IMR-90 (cell line): ENCODE measurements around the gene RNF130. TPM values are rescaled to one million over a fixed set of nuclear protein-coding genes. Genes with fewer than 3 reads are reported as not detected.

Source experiments
- ATAC-seq: fragments of 200-7000 bp; cut with Tn5 transposase; 2 replicates; pipeline ENCODE4 v1.9.1; 2020; ENCODE audit warnings: low read depth, mild to moderate bottlenecking, moderate library complexity
- BruUV-seq: library from RNA; stranded (reverse); fragments of 400-500 nt; replicated peaks from 2 replicates; lab custom pipeline; 2021; lab: Mats Ljungman, UMichigan
- CTCF ChIA-PET: fragments of 300-600 bp; formaldehyde crosslinking; extraction: SDS; loops from one replicate; lab custom pipeline; 2021; ENCODE audit warnings: antibody characterized with exemption; lab: Yijun Ruan, JAX
- POLR2A ChIA-PET: fragments of 300-600 bp; sonication (Branson Sonifier 250); formaldehyde crosslinking; loops from one replicate; lab custom pipeline; 2022; ENCODE audit warnings: antibody characterized with exemption; ENCODE audit not compliant: unreplicated experiment; lab: Charles Lee
- DNase-seq: peaks from one replicate; pipeline ENCODE4 v3.0.0; 2013
- H2AFZ ChIP-seq: replicated peaks from 2 replicates; pipeline ENCODE3; 2013; ENCODE audit warnings: low read length, mild to moderate bottlenecking; ENCODE audit not compliant: poor library complexity
- H2AK5ac ChIP-seq: 2 replicates; pipeline ENCODE4 v1.6.1; 2013; ENCODE audit warnings: low read depth, low read length, inconsistent platforms
- H2AK9ac ChIP-seq: replicated peaks from 2 replicates; pipeline ENCODE3; 2013; ENCODE audit warnings: mild to moderate bottlenecking, low read depth, low read length, moderate library complexity; ENCODE audit not compliant: poor library complexity
- H2BK120ac ChIP-seq: 2 replicates; pipeline ENCODE4 v1.6.1; 2013; ENCODE audit warnings: low read depth, low read length, inconsistent platforms
- H2BK15ac ChIP-seq: 3 replicates; pipeline ENCODE4 v1.6.1; 2013; ENCODE audit warnings: low read depth, low read length, inconsistent platforms
- H2BK20ac ChIP-seq: 2 replicates; pipeline ENCODE4 v1.6.1; 2013; ENCODE audit warnings: low read depth, mild to moderate bottlenecking, inconsistent platforms, low read length, moderate library complexity
- H2BK5ac ChIP-seq: 2 replicates; pipeline ENCODE4 v1.6.1; 2013; ENCODE audit warnings: mild to moderate bottlenecking, low read depth, low read length, inconsistent platforms; ENCODE audit not compliant: poor library complexity, severe bottlenecking
- H3K14ac ChIP-seq: replicated peaks from 2 replicates; pipeline ENCODE4 v1.6.1; 2013; ENCODE audit warnings: low read depth, low read length, inconsistent platforms
- H3K18ac ChIP-seq: 2 replicates; pipeline ENCODE4 v1.6.1; 2013; ENCODE audit warnings: low read depth, low read length, control low read depth
- H3K23ac ChIP-seq: 2 replicates; pipeline ENCODE4 v1.6.1; 2013; ENCODE audit warnings: low read depth, low read length, inconsistent platforms
- H3K27ac ChIP-seq: 2 replicates; pipeline ENCODE4 v1.5.1; 2013; ENCODE audit warnings: mild to moderate bottlenecking, control low read depth, low read length; ENCODE audit not compliant: insufficient read depth
- H3K27me3 ChIP-seq: 2 replicates; pipeline ENCODE4 v1.6.1; 2013; ENCODE audit warnings: low read length; ENCODE audit not compliant: control insufficient read depth, insufficient read depth
- H3K36me3 ChIP-seq: 2 replicates; pipeline ENCODE4 v1.6.1; 2013; ENCODE audit warnings: low read length, mixed read lengths; ENCODE audit not compliant: control insufficient read depth, insufficient read depth
- H3K4ac ChIP-seq: 2 replicates; pipeline ENCODE4 v1.6.1; 2013; ENCODE audit warnings: low read depth, low read length, inconsistent platforms
- H3K4me1 ChIP-seq: 2 replicates; pipeline ENCODE4 v1.6.1; 2013; ENCODE audit warnings: low read length, mixed read lengths; ENCODE audit not compliant: control insufficient read depth, insufficient read depth
- H3K4me2 ChIP-seq: 2 replicates; pipeline ENCODE4 v1.6.1; 2013; ENCODE audit warnings: low read depth, mild to moderate bottlenecking, control low read depth, low read length, moderate library complexity
- H3K4me3 ChIP-seq: 2 replicates; pipeline ENCODE4 v1.5.1; 2013; ENCODE audit warnings: low read depth, mild to moderate bottlenecking, control low read depth, low read length, moderate library complexity; ENCODE audit not compliant: insufficient read depth
- H3K56ac ChIP-seq: 2 replicates; pipeline ENCODE4 v1.6.1; 2013; ENCODE audit warnings: low read length, inconsistent platforms; ENCODE audit not compliant: insufficient read depth; ENCODE audit errors: extremely low read depth
- H3K79me1 ChIP-seq, 2 experiments: 2 replicates each; pipeline ENCODE4 v1.6.1; 2013; ENCODE audit warnings: low read length in 2 of 2, inconsistent platforms in 1 of 2, low read depth in 1 of 2
- H3K9ac ChIP-seq: 2 replicates; pipeline ENCODE4 v1.6.1; 2013; ENCODE audit warnings: low read depth, low read length, control low read depth
- H3K9me1 ChIP-seq: 2 replicates; pipeline ENCODE4 v1.6.1; 2013; ENCODE audit warnings: low read length, inconsistent platforms; ENCODE audit not compliant: insufficient read depth
- H3K9me3 ChIP-seq: 2 replicates; pipeline ENCODE4 v1.6.1; 2013; ENCODE audit warnings: low read length; ENCODE audit not compliant: control insufficient read depth, insufficient read depth
- H4K20me1 ChIP-seq: 2 replicates; pipeline ENCODE4 v1.6.1; 2013; ENCODE audit warnings: low read length, inconsistent platforms; ENCODE audit not compliant: insufficient read depth
- H4K5ac ChIP-seq: 2 replicates; pipeline ENCODE4 v1.6.1; 2013; ENCODE audit warnings: mild to moderate bottlenecking, low read depth, low read length, control low read depth
- H4K8ac ChIP-seq, 2 experiments: 2 replicates each; pipeline ENCODE4 v1.6.1; 2013; ENCODE audit warnings: low read depth in 2 of 2, low read length in 2 of 2, control low read depth in 1 of 2, inconsistent platforms in 1 of 2
- H4K91ac ChIP-seq: 2 replicates; pipeline ENCODE4 v1.6.1; 2013; ENCODE audit warnings: low read depth, low read length, inconsistent platforms; ENCODE audit not compliant: insufficient read depth
- BHLHE40 ChIP-seq: fragments of 150-350 bp; IDR thresholded peaks from 2 replicates; pipeline ENCODE4 v1.6.1; 2016; ENCODE audit warnings: mild to moderate bottlenecking, low read depth, low read length
- ELK1 ChIP-seq: fragments of 150-350 bp; IDR thresholded peaks from 2 replicates; pipeline ENCODE4 v1.6.1; 2016; ENCODE audit warnings: low read depth, mild to moderate bottlenecking, low read length, moderate library complexity, borderline replicate concordance
- MAFK ChIP-seq: IDR thresholded peaks from 2 replicates; pipeline ENCODE4 v1.6.1; 2012; ENCODE audit warnings: low read depth, low read length, improper control_type of control experiment
- MAZ ChIP-seq: IDR thresholded peaks from 2 replicates; pipeline ENCODE4 v1.6.1; 2012; ENCODE audit warnings: low read depth, mild to moderate bottlenecking, low read length, improper control_type of control experiment, moderate library complexity, borderline replicate concordance
- MXI1 ChIP-seq: IDR thresholded peaks from 2 replicates; pipeline ENCODE4 v1.6.1; 2012; ENCODE audit warnings: low read depth, mild to moderate bottlenecking, low read length, moderate library complexity, borderline replicate concordance
- NFE2L2 ChIP-seq: fragments of 150-350 bp; IDR thresholded peaks from 2 replicates; pipeline ENCODE4 v1.6.1; 2016; ENCODE audit warnings: low read depth, mild to moderate bottlenecking, low read length
- RAD21 ChIP-seq: IDR thresholded peaks from 2 replicates; pipeline ENCODE4 v1.6.1; 2012; ENCODE audit warnings: low read length, improper control_type of control experiment
- RCOR1 ChIP-seq: IDR thresholded peaks from 2 replicates; pipeline ENCODE4 v1.6.1; 2012; ENCODE audit warnings: mild to moderate bottlenecking, low read length, improper control_type of control experiment; ENCODE audit not compliant: insufficient replicate concordance
- RFX5 ChIP-seq: IDR thresholded peaks from 2 replicates; pipeline ENCODE4 v1.8.0; 2012; ENCODE audit warnings: low read depth, mild to moderate bottlenecking, low read length, moderate library complexity
- USF2 ChIP-seq: fragments of 150-350 bp; IDR thresholded peaks from 2 replicates; pipeline ENCODE4 v1.6.1; 2017; ENCODE audit warnings: mild to moderate bottlenecking, antibody characterized with exemption, low read length, low read depth
- WGBS, 2 experiments: methylation state at CpG; one replicate each; pipeline versions ENCODE4 v1.1.5 to v1.1.7; 2013; ENCODE audit warnings: missing lambda C conversion rate in 2 of 2; ENCODE audit not compliant: insufficient read length in 1 of 2; ENCODE audit errors: extremely low coverage in 2 of 2; 5-methylcytosine and 5-hydroxymethylcytosine counted together
- dilution Hi-C: fragments of 300-500 bp; cut with HindIII; formaldehyde crosslinking; loops from one replicate; pipeline ENCODE4 v1.14.3; 2018; ENCODE audit warnings: low sequenced_read_pairs; ENCODE audit not compliant: unreplicated experiment
- in situ Hi-C: fragments of 300-500 bp; cut with MboI; formaldehyde crosslinking; loops from 3 replicates; pipeline ENCODE4 v1.14.3; 2019; ENCODE audit warnings: low sequenced_read_pairs, inconsistent platforms, mixed read lengths
- intact Hi-C: fragments of 100-400 bp; cut with micrococcal nuclease; formaldehyde crosslinking; loops from 2 replicates; pipeline ENCODE4 v1.10.0; 2022
- polyA plus RNA-seq, 3 experiments: library from polyadenylated mRNA; depleted of rRNA; stranded (reverse); fragments of >200 nt; gene quantifications; 2 replicates each; pipeline ENCODE4 v1.2.3, GENCODE V29; 2012; ENCODE audit warnings: low replicate concordance in 1 of 3
- total RNA-seq: library from RNA; depleted of rRNA; stranded (reverse); fragments of >200 nt; gene quantifications from 2 replicates; pipeline ENCODE4 v1.2.3, GENCODE V29; 2012

The RNF130 gene
- total and polyA plus RNA-seq, 2 of the 4 experiments (the other 2 are of a cell fraction): 12.9 to 21.7 TPM

DNA sequence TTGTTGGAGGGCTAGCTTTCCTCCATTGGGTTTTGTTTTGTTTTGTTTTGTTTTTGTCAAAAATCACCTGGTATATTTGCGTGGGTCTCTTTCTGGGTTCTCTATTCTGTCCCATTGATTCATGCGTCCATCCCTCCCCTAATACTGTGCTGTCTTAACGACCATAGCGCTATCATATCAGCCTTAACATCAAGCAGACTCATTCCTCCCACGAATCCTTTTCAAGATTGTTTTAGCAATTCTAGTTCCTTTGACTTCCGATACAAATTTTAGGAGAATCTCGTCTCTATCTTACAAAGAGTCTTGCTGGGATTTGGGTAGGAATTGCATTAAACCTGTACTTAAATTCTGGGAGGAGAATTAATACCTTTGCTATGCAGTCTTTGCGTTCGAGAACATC lies 31.1 kb upstream of the RNF130 start:
- no peak overlapping the region for H3K27ac ChIP-seq

More for the DNA sequence above, 31.1 kb upstream of the RNF130 start:
- Histone ChIP-seq H3K14ac (no peak overlapping the region), H3K4me3 (no peak overlapping the region), H3K9me1 (no peaks in the 10 kb centered on the region), H4K20me1 (no peaks in the 10 kb centered on the region; the same call in 1 of the 2 replicates), H3K9ac (no peak overlapping the region), H3K36me3 (no peaks in the 10 kb centered on the region), H3K23ac (no peak overlapping the region), H2AFZ (no peak overlapping the region), H2BK20ac (no peak overlapping the region), H2AK5ac (no peak overlapping the region), H2AK9ac (no peak overlapping the region), H3K9me3 (peaks cover 4% of the 10 kb centered on the region; the same call in 1 of the 2 replicates), H3K27me3 (peaks cover 1% of the 10 kb centered on the region; the same call in 1 of the 2 replicates), H2BK120ac (no peak overlapping the region), H3K4me1 (no peaks in the 10 kb centered on the region), H2BK5ac (no peak overlapping the region), H3K4me2 (no peak overlapping the region), H4K91ac (no peak overlapping the region), H3K18ac (no peak overlapping the region), H3K79me1 (no peaks in the 10 kb centered on the region), H2BK15ac (no peak overlapping the region), H4K5ac (no peak overlapping the region), H4K8ac (no peak overlapping the region), H3K56ac (no peak overlapping the region), H3K4ac (no peak overlapping the region)
- in situ Hi-C loops: no loop called here
- ChIA-PET CTCF (no interaction called here), POLR2A (no interaction called here)
- dilution Hi-C loops: no loop called here
- intact Hi-C loops: no loop called here
- ATAC-seq: no peak
- DNase-seq: no peak
- no TSS peak for BruUV-seq
- TF ChIP-seq RCOR1 (no peak), RFX5 (no peak), USF2 (no peak), MAZ (no peak), BHLHE40 (no peak), MXI1 (no peak), MAFK (no peak), ELK1 (no peak), NFE2L2 (no peak), RAD21 (no peak)
- WGBS, 2 experiments: 80% methylated on average over 2 of the region's 9 CpGs; no CpG with 5 or more reads in 1 of the 2 experiments
